HG02943 (cell line): Measurements from ENCODE around the gene PPL.
"Not testable (repeated sequence)": the region's sequence is repeated elsewhere in the genome, so short reads cannot be mapped to it uniquely, and the experiment has no call there.

Experiments used
- ATAC-seq: cut with Tn5 transposase; IDR thresholded peaks from one replicate; pipeline ENCODE4 v1.9.1; 2021; ENCODE audit warnings: mild to moderate bottlenecking, low read depth, moderate library complexity; ENCODE audit not compliant: unreplicated experiment

PPL gene

DNA sequence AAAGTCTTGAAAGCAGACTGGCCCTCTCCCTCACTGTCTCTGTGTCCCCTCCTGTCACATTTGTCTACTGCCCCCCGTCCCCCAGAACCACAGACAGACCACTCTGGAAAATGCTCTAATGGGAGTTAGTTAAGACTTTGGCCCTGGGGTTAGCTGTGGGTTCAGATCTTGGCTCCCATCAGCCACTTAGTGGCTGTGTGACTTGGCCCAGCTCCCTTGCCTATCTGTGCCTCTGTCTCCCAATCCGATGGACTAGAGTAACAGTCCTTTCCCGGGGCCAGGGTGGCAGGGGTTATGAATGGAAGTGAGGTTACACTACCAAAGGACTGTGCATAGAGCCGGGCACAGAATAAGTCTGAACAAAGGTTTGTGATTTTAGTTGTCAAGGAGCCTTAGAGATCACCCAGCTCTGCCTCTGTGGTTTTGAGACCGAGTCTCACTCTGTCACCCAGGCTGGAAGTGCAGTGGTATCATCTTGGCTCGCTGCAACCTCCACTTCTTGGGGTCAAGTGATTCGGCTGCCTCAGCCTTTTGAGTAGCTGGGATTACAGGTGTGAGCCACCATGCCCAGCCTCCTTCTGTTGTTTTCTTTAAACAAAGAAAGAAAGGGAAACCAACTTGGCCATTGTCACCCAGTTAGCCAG, 23.7 kb downstream of the PPL start:
- ATAC-seq, result no peak

DNA sequence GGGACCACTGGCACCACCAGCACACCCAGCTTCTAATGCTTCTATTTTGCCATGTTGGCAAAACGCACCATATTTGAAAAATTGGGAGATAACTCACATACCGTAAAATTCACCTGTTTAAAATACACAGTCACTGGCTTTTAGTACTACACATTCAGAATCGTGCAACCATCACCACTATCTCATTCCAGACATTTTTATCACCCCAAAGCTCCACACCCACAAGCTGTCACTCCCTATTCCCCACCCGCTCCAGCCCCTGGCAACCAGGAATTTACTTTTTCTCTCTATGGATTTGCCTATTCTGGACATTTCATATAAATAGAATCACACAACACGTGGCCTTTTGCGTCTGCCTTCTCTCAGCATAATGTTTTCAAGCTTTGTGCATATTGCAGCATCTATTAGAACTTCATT, 25.0 kb downstream of the PPL start:
- ATAC-seq, result no peak

DNA sequence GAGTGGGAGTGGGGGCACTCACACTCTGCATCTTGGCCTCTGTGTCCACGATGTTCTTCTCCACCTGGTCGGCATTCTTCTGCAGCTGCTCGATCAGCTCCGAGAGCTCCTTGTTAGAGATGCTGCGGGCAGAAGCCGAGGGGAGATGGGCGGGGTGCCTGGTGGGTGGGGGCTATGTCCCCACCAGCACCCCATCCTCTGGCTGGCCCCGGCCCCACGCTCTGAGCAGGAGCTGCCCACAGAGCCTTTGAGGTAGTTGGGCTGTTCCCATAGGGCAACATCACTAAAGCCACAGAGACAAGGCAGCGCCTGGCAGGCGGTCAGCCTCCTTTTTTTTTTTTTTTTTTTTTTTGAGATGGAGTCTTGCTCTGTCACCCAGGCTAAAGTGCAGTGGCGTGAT, 26.1 kb downstream of the PPL start:
- ATAC-seq, result no peak

DNA sequence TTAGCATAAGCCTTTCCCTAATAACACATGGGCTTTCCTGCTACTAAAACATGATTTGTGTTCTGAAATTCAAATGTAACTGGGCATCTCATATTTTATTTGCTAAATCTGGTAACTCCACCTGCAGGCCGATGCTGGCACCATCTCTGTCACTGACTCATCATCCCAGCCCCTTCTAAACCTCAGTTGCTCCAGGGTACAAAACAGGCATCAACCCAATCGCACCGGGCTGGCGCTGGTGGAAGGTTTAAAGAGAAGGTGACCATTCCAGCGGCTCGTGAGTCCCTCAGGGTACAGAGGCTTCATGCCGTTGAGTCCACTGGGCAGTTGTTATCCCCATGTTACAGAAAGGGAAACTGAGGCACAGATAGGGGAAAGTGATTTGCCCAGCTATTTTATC, 27.1 kb downstream of the PPL start:
- ATAC-seq, result no peak

DNA sequence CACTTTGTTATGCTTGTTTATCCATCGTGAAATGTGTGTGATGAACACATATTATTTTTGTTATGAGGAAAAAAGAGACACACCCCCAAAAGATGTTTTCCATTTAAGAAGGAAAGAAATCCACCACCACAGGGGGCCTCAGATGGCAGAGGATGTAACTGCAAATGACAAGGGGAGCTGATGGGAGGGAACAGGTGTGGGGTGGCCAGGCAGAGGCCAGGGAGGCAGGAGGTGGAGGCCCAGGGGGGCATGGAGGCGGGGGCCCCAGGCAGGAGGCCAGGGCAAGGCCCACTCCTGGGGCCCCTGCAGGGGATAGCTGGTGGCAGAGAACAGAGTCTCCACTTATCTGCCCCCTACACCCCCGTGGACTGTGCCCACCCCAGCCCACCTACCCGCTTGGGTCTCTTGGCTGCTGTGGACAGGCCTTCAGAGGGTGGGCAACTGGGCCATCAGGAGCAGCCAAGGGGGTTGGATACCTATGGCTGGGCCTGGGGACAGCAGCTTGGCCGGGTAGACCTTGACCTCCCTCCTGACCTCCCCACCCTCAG, 28.0 kb downstream of the PPL start:
- no peak for ATAC-seq

DNA sequence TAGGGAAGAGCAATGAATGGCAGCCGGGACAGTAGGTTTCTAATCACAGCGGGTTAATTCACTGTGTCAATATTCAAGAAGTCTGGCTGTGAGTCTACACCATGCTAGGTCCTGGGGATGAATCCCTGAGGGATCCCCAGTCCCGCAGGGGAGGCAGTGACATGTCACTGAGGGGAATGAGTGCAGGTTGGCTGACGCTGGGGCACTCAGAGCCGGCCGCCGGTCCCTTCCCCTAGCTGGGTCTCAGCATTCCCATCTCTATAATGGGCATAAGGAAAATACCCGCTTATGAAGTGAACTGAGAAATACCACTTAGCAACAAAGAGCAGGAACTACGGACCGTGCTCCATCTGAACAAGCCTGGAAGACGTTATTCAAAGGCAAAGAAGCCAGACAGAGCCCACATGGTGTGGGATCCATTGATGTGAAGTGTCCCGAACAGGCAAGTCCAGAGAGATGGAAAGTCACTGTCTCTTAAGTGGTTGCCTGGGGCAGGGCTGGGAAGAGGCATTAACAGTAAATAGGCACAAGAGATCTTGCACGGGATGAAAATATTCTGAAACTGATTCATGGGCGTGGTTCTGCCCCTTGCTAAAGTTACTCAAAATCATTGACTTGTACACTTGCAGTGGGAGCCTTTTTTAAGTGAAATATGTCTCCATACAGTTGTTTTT, 31.9 kb downstream of the PPL start:
- ATAC-seq, result no peak

DNA sequence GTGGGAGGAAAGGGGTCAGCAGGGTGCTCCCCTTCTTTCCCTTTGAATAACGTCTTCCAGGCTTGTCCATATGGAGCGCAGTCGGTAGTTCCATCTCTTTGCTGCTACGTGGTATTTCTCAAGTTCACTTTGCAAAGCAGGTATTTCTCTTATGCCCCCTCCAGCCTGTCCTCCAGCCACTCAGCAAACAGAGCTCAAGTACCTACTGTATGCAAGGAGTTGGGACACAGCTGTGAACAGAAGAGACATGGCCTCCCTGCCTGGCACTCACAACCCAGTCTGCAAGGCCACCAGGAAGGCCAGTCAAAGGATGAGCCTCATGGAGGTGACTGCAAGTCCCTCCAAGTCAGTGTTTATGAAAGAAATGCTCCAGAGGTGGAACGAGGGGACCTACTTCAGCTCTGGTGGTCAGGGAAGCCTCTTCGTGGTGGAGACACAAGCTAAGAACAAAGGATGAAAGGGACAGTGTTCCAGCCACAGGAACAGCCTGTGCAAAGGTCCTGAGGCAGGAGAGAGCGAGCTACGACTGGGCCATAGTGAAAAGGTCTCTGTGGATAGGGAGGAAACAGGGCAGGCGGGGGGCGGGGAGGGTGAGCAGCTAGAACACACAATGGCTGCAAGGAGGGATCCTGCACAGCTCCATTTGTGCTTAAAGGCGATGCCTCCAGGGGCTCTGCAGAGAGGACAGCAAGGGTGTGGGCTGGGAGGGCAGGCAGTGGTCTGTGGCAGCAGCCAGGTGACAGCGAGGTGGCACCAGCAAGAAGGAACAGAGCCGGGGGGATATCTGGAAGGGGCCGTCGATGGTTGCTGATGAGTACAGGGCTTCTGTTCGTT, 32.6 kb downstream of the PPL start:
- ATAC-seq, result no peak

DNA sequence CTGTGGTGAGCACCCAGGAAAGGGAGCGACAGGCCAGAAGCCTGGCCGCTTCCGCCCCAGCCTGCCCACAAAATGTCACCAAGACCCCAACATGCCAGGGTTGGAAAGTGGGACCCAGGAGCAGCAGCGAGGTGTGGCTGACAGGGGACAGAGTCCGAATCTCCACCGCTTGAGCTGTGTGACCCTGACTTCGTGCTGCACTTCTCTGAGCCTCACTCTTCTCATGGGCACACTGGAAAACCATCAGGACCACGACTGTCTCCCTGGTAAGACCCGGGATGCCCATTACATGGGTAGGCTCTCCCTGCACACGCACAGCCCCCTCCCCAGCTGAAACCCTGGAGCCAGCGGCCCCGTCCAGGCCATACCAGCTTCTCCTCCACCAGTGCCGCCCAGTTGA, 34.9 kb downstream of the PPL start:
- ATAC-seq, result no peak

DNA sequence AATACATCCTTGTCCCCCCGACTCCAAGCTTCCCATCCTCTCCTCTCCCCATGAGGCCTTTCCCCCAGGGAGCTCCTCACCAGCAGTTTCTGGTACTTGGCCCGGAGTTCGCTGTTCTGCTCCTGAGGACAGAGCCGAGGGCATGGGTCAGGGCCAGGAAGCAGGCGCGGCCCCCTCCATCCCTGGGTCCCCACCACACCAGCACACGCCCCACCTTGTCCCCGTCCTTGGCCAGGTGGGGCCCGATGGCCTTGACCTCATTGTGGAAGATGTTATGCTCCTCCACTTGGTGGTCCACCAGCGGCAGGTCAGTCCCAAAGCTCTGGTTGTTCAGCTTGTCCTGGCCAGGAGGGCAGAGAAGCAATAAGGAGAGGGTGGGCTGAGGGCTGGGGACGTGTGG, 36.2 kb downstream of the PPL start:
- no peak for ATAC-seq

DNA sequence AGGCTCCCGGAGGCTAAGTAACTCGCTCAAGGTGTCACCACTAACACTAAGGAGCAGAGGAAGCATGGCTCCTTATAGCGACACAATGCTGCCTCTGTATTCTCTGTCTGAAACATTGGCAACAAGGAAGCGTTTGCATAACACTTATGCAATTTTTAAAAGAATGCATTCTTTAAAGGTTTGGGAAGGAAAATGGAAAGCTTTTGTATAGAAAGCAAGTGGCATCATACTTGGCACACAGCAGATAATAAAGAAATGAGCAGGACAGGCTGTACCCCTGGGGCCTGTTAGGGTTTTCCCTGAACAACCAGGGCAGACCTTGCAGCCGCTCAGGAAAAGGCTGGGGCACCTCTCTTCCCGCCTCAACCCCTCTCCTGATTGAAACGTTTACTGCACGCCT, 36.9 kb downstream of the PPL start:
- ATAC-seq, result no peak

DNA sequence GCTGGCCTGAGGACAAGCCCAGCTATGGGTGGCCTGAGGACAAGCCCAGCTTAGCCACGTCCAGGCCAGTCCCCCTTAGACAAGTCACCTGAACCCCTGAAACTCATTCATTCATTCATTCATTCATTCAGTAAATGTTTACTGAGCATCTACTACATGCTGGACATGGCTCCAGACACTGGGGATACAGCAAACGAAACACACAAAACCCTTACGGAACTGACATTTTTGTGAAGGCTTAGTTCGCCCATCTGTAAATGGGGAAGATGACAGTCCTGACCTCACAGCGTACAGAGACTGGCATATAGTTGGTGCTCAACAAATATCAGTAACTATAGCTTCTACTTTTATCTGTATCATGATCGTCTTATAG, 37.5 kb downstream of the PPL start:
- no peak for ATAC-seq

DNA sequence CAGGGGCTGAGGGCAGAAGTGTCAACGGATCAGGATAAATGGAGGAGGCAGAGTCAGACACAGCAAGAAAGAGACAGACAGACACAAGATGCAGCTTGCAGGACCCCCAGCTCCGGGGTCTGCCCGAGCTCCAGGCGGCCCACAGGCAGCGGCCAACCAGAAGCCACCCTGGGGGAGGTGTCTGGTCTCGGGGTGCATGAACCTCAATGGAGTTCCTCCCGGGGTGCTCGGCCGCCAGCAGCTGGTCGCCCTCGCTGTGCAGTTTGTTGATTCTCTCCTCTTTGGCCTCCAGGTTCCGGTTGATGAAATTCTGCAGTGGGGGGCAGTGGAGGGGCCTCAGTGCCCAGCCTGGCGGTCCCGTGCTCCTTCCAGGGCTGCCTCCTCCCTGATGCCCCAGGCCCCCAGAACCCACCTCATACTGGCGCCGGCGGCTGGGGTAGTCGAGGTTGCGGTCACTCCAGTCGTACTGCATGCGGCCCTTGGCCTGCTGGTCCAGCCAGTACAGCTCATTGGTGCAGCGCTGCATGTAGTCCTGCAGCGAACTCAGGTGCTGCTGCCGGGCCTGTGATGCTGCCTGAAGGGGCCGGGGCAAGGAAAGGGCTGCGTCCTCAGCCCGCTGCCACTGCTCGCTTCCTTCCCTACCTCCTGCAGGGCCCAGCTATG, 38.0 kb downstream of the PPL start:
- ATAC-seq, result no peak

DNA sequence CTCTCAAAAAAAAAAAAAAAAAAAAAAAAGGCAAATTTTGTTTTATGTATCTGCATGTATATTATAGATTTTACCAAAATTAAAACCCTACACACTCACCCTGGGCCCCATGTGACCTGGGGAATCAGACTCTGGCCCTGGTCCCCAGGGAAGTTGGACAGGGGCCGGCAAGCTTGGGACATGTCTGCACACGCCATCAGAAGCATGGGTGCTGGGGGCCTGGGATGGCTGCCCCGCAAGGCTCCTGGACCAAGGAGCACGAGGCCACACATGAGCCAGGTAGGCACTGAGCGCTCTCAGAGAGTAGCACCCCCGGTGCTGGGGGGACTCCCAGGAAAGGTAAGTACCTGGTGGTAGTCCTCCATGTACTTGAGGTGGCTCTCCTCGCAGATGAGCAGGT, 39.6 kb downstream of the PPL start:
- ATAC-seq, result no peak

DNA sequence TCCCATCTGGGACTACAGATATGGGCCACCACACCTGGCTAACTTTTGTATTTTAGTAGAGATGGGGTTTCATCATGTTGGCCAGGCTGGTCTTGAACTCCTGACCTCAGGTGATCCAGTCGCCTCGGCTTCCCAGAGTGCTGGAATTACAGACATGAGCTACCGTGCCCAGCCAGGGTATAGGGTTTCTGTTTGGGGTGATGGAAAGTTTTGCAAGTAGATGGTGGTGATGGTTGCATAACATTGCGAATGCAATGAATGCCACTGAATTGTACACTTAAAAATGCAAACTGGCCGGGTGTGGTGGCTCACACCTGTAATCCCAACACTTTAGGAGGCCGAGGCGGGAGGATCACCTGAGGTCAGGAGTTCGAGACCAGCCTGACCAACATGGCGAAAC, 40.2 kb downstream of the PPL start:
- not testable (repeated sequence) for ATAC-seq

DNA sequence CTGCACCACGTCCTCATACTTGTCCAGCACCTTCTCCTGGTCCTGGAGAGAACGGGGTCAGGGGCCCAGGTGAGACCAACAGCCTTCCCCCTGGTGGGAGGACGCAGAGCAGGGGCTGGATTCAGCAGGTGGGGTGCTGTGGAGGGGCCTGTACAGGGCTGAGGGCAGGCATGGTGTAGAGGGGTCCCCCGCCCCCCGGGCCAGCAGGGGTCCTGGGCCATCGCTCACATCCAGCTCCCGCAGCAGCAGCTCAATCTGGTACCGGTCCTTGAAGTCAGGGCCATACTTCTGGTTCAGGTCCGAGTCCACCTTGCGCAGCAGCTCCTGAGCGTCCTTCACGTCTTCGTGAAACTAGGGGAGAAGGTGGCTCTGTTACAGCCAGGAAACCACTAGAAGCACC, 41.6 kb downstream of the PPL start:
- no peak for ATAC-seq

DNA sequence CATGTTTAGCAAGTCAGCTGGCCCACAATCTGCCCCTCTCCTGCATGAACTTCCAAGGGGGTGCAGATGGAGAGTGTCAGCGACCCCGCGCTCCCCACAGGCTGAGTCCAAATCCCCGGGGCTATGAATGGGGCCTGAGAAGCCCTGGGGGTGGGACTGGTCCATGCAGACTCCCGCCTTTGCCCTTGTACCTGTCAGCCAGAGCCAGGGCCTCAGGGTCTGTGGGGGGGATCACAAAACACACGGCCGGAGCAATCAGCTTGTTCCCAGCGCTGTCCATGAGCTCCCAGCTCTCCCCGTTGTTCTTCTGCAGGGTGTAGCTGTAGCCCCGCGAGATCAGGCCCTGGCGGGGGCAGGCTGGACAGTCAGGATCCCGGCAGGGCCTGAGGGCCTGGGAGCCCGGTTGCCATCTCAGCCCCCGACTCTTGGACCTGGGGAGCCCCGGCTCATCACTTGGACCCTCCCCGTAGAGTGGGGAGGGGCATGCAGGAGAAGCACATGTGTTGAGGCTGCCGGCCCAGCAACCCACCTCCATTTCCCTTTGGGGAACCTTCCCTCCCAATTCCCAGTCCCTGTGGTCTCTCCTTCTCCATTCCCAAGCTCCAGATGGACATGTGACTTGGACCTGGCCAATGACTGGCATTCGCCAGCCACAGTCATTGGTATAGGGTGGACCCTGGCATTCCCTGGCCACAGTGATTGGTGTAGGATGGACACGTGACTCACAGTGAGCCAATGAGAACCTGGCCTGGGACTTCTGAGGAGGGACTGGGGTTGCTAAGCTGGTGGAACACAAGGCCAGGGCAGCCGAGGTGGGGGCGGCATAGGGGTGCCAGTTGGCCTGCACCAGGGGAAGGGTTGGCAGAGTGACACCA, 42.4 kb downstream of the PPL start:
- ATAC-seq, result no peak

DNA sequence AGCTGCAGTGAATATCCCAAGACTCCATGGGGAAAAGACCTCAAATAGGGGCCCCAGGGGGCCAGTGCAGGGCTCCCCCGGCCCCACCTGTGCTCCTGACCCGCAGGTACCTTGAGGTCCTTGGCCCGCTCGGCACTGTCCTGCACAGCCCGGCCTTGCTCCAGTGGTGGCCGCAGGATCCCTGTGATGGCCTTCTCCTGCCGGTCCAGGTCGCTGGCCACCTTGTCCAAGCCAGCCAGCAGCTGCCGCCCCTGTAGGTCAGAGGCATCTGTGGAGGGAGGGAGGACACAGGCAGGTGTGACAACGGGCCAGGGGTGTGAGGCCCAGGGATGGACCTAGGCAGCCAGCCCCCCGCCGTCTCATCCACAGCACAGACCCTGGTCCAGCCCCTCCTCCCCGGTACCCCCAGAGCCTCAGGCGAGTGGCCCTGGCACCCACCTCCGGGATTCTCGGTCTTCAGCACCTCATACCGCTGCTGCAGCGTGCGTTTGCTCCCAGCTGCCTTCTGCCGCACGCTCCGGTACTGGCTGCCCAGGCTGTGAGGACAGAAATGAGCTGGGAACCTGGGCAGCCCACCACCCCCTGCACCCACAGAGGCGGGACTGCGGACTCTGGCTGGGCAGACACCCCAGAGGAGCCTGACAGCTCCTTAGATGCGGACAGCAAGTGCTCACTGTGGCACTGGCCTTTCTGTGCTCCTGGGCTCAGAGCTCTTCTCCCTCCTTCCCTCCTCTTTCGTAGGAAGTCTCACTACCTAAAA, 43.7 kb downstream of the PPL start:
- no peak for ATAC-seq

DNA sequence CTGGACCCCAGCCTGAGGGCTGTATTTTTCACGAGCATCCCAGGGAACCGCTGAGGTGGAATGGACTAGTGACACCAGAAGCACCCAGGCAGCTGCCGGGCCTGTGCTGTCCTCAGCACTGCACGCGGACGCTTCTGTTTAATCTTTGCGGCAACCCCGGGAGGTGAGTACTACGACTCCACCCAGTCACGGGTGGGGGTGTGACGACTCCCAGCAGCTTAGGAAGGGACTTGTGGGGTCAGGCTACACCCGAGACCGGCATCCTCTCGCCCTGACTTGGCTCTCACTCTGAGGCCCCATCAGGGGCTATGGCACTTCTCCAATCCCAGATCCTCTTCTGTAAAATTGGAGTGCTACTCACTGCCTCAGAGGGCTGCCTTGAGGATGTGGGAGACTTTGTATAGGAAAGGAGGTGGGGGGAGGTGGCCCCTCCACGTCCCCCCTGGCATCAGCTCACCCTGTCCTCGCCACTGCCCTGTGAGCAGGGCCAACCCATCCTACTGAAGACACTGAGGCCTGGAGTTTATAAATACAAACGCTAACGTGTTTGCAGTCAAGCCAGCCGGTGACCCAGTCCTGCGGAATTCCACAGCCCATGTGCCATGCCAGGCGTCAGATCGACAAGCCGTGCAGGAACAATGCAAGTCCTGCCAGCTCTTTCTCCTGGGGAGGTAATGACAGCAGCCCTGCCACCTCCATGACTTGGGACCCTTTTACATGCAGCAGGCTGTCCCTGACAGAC, 44.4 kb downstream of the PPL start:
- no peak for ATAC-seq

DNA sequence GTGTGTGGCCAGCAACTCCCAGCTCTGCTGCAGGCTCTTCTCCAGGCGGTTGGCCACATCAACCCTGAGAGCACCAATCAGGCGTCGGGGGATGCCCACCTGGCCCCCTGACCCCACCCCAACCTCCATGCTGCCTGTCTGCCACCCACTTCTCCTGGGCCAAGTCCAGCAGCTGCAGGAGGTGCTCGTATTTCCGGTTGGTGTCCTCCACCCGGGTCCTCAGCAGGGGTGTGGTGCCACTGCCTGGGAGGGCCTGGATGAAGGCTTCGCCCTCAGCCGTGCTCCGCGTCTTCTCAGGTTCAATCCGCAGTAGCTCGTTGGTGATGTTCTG, 45.1 kb downstream of the PPL start:
- no peak for ATAC-seq
